B cell (primary cell): ENCODE data around the gene PHF8.

ENCODE experiments used
- EZH2 ChIP-seq: IDR thresholded peaks from 2 replicates; pipeline ENCODE4 v1.6.1; 2012; ENCODE audit warnings: borderline replicate concordance, low read depth, mild to moderate bottlenecking, moderate library complexity, low read length; ENCODE audit not compliant: insufficient read depth, poor library complexity, severe bottlenecking
- TF ChIP-seq, protein P1 (sequence below): fragments of 200-600 bp; IDR thresholded peaks from one replicate; pipeline ENCODE4 v1.8.0; 2022; ENCODE audit warnings: antibody characterized with exemption, mild to moderate bottlenecking

- TF ChIP-seq, protein P1, sequence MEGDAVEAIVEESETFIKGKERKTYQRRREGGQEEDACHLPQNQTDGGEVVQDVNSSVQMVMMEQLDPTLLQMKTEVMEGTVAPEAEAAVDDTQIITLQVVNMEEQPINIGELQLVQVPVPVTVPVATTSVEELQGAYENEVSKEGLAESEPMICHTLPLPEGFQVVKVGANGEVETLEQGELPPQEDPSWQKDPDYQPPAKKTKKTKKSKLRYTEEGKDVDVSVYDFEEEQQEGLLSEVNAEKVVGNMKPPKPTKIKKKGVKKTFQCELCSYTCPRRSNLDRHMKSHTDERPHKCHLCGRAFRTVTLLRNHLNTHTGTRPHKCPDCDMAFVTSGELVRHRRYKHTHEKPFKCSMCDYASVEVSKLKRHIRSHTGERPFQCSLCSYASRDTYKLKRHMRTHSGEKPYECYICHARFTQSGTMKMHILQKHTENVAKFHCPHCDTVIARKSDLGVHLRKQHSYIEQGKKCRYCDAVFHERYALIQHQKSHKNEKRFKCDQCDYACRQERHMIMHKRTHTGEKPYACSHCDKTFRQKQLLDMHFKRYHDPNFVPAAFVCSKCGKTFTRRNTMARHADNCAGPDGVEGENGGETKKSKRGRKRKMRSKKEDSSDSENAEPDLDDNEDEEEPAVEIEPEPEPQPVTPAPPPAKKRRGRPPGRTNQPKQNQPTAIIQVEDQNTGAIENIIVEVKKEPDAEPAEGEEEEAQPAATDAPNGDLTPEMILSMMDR = no peak
- TF ChIP-seq EZH2 = no peak
Observed at GRCh38 chrX:54030329-54030728, 13.9 kb downstream of the PHF8 start.
